HepG2 (cell line): Measurements from ENCODE around the gene A3GALT2. TPM values are rescaled to one million over a fixed set of nuclear protein-coding genes. Genes with fewer than 3 reads are reported as not detected.

ENCODE experiments used
- ATAC-seq: fragments of 200-7000 bp; cut with Tn5 transposase; 3 replicates; pipeline ENCODE4 v1.9.1; 2020; ENCODE audit warnings: mild to moderate bottlenecking, moderate library complexity
- BruUV-seq: library from RNA; stranded (reverse); fragments of 400-500 nt; replicated peaks from 2 replicates; lab custom pipeline; 2021; lab: Mats Ljungman, UMichigan
- CTCF ChIA-PET: fragments of 300-600 bp; formaldehyde crosslinking; extraction: SDS; loops from one replicate; lab custom pipeline; 2021; ENCODE audit warnings: low total read pairs, inconsistent platforms, low intra/inter-chr PET ratio; lab: Yijun Ruan, JAX
- POLR2A ChIA-PET: fragments of 350-600 bp; sonication (Branson Sonifier 250); formaldehyde crosslinking; loops from one replicate; lab custom pipeline; 2020; ENCODE audit warnings: antibody characterized with exemption, inconsistent platforms; lab: Yijun Ruan, JAX
- DNase-seq: peaks from one replicate; pipeline ENCODE4 v3.0.0-alpha.2; 2015; ENCODE audit warnings: low spot score
- FAIRE-seq: peaks from 3 replicates; lab custom pipeline; 2011; peaks lifted over from hg19 to GRCh38; lab: Jason Lieb, UNC
- H2AFZ ChIP-seq: one replicate; pipeline ENCODE4 v1.6.1; 2011; ENCODE audit warnings: low read length, inconsistent platforms
- H3K27ac ChIP-seq: fragments of 300-600 bp; 3 replicates; pipeline ENCODE4 v1.8.0; 2011; ENCODE audit warnings: mixed run types, mild to moderate bottlenecking, mixed read lengths, low read length, inconsistent platforms; ENCODE audit not compliant: insufficient read depth; ENCODE audit errors: extremely low read length
- H3K27me3 ChIP-seq, 2 experiments: fragments of 200-600 bp in 1 of 2; 2 replicates in 1 of 2; 3 replicates in 1 of 2; pipeline versions ENCODE4 v1.6.0 to v1.8.0; 2011; ENCODE audit warnings: low read length in 2 of 2, mild to moderate bottlenecking in 2 of 2, moderate library complexity in 2 of 2, inconsistent platforms in 1 of 2; ENCODE audit not compliant: insufficient read depth in 2 of 2, control insufficient read depth in 1 of 2
- H3K36me3 ChIP-seq, 2 experiments: fragments of 200-600 bp in 1 of 2; replicated peaks in 1 of 2; 2 replicates in 1 of 2; 3 replicates in 1 of 2; pipeline versions ENCODE4 v1.5.1 to v1.8.0; 2011; ENCODE audit warnings: low read length in 2 of 2, inconsistent platforms in 1 of 2; ENCODE audit not compliant: insufficient read depth in 2 of 2, control insufficient read depth in 1 of 2
- H3K4me1 ChIP-seq: 2 replicates; pipeline ENCODE4 v1.5.1; 2012; ENCODE audit warnings: low read length, inconsistent platforms; ENCODE audit not compliant: insufficient read depth
- H3K4me2 ChIP-seq: 2 replicates; pipeline ENCODE4 v1.6.0; 2011; ENCODE audit warnings: low read depth, low read length, inconsistent platforms
- H3K4me3 ChIP-seq, 3 experiments: fragments of 200-600 bp in 1 of 3; sonication (generic), shearing (Covaris generic) in 1 of 3; replicated peaks in 1 of 3; 2 replicates each; pipeline ENCODE4 v1.5.1; 2011 to 2016; ENCODE audit warnings: low read length in 3 of 3, inconsistent platforms in 2 of 3, low read depth in 2 of 3, mild to moderate bottlenecking in 2 of 3, control low read depth in 1 of 3, mixed read lengths in 1 of 3; ENCODE audit not compliant: insufficient read depth in 1 of 3
- H3K79me2 ChIP-seq: one replicate; pipeline ENCODE4 v1.6.1; 2011; ENCODE audit warnings: low read length, inconsistent platforms; ENCODE audit not compliant: insufficient read depth
- H3K9ac ChIP-seq: 2 replicates; pipeline ENCODE4 v1.6.0; 2011; ENCODE audit warnings: mild to moderate bottlenecking, low read depth, low read length, inconsistent platforms; ENCODE audit not compliant: insufficient read depth
- H3K9me3 ChIP-seq: 2 replicates; pipeline ENCODE4 v1.5.1; 2012; ENCODE audit warnings: mild to moderate bottlenecking, low read length
- H4K20me1 ChIP-seq: 2 replicates; pipeline ENCODE4 v1.6.0; 2011; ENCODE audit warnings: inconsistent platforms, mild to moderate bottlenecking, low read length, moderate library complexity; ENCODE audit not compliant: insufficient read depth
- AGO2 ChIP-seq: fragments of 200-400 bp; formaldehyde crosslinking; optimal IDR thresholded peaks from 2 replicates; pipeline ENCODE3; 2017; ENCODE audit warnings: mild to moderate bottlenecking, low read depth, low read length, moderate library complexity
- KDM4B ChIP-seq: sonication (generic); formaldehyde crosslinking; IDR thresholded peaks from 2 replicates; pipeline ENCODE4 v1.4.0; 2020; ENCODE audit warnings: missing genetic modification reagents
- RBM22 ChIP-seq: fragments of 200-400 bp; formaldehyde crosslinking; optimal IDR thresholded peaks from 2 replicates; pipeline ENCODE3; 2017; ENCODE audit warnings: mild to moderate bottlenecking, low read length, moderate library complexity
- TFDP2 ChIP-seq: sonication (generic); formaldehyde crosslinking; IDR thresholded peaks from 2 replicates; pipeline ENCODE4 v1.4.0; 2020; ENCODE audit warnings: missing genetic modification reagents
- ZBTB38 ChIP-seq: sonication (generic); formaldehyde crosslinking; IDR thresholded peaks from 2 replicates; pipeline ENCODE4 v1.5.1; 2020; ENCODE audit warnings: mild to moderate bottlenecking, missing genetic modification reagents
- ZNF326 ChIP-seq: sonication (generic); formaldehyde crosslinking; IDR thresholded peaks from 2 replicates; pipeline ENCODE4 v1.4.0; 2020; ENCODE audit warnings: missing genetic modification reagents, borderline replicate concordance
- WGBS: methylation state at CpG from one replicate; pipeline ENCODE4 v1.1.6; 2017; ENCODE audit warnings: low lambda C conversion rate; 5-methylcytosine and 5-hydroxymethylcytosine counted together
- in situ Hi-C: cut with HindIII; loops from 2 replicates; pipeline ENCODE4 v1.10.0; 2017; ENCODE audit warnings: low pct_unique_long_range_greater_than_20kb; ENCODE audit not compliant: extremely low pct_ligation_motif_present
- intact Hi-C: fragments of 100-400 bp; cut with micrococcal nuclease; formaldehyde crosslinking; loops from one replicate; pipeline ENCODE4 v1.10.0; 2022; ENCODE audit not compliant: unreplicated experiment
- polyA plus RNA-seq, 8 experiments: library from polyadenylated mRNA; depleted of rRNA in 3 of 8; stranded (reverse) in 7 of 8; unstranded in 1 of 8; fragments of >200 nt; fragmentation: Illumina TruSeq in 4 of 8; extraction: Trizol in 4 of 8; gene quantifications; 2 replicates each; pipeline versions ENCODE4 v1.2.1 to v1.2.3, GENCODE V29; 2011 to 2016; ENCODE audit warnings: low read depth in 4 of 8, missing spikeins in 1 of 8, mixed read lengths in 1 of 8; ENCODE audit not compliant: insufficient read depth in 1 of 8
- total RNA-seq, 5 experiments: library from RNA; depleted of rRNA; stranded (reverse); fragments of >200 nt; fragmentation: Illumina TruSeq; extraction: Trizol; gene quantifications; 2 replicates each; pipeline ENCODE4 v1.2.3, GENCODE V29; 2016; ENCODE audit warnings: low read depth in 1 of 5

Gene A3GALT2
- total and polyA plus RNA-seq, 2 of the 13 experiments (the other 11 are each of a cell fraction or from before 2014, with no cell fraction given) = not detected

- Histone ChIP-seq H3K27me3 (no peaks in the 10 kb centered on the region), H3K9me3 (no peaks in the 10 kb centered on the region), H2AFZ (no peak overlapping the region), H3K36me3 (peaks cover 12 to 32% of the 10 kb centered on the region in 2 experiments), H3K79me2 (peaks cover 82% of the 10 kb centered on the region), H3K27ac (no peak overlapping the region), H3K4me1 (peaks cover 89% of the 10 kb centered on the region), H3K4me3 (no peak overlapping the region), H3K4me2 (no peak overlapping the region), H3K9ac (no peak overlapping the region), H4K20me1 (peaks cover 89% of the 10 kb centered on the region)
- ChIA-PET POLR2A (interaction anchor here (1.0 kb wide), 1 partner anchor 11 kb away, joined by 9 read pairs; no protein-coding TSS in a partner anchor), CTCF (no interaction called here)
- no peak for DNase-seq
- no peak for ATAC-seq
- TF ChIP-seq TFDP2 (CRISPR knock-in tag) (no peak), RBM22 (peak; percentile 66), ZBTB38 (CRISPR knock-in tag) (peak; percentile 60), ZNF326 (no peak)
- in situ Hi-C loops = no loop called here
- 87% methylated on average over 9 of the region's 9 CpGs for WGBS
- BruUV-seq = no TSS peak
- no peak for FAIRE-seq
- intact Hi-C loops = no loop called here
These were observed 15.7 kb upstream of the A3GALT2 start for GRCh38 chr1:33336580-33336979.

- Histone ChIP-seq H3K9ac (peak overlapping the region; percentile 37), H3K36me3 (peaks cover 21 to 43% of the 10 kb centered on the region in 2 experiments), H4K20me1 (peaks cover 85% of the 10 kb centered on the region), H3K79me2 (peaks cover 66% of the 10 kb centered on the region), H3K4me1 (peaks cover 74% of the 10 kb centered on the region), H3K4me3 (no peak overlapping the region), H2AFZ (no peak overlapping the region), H3K27ac (peak overlapping the region; percentile 44), H3K9me3 (no peaks in the 10 kb centered on the region), H3K27me3 (no peaks in the 10 kb centered on the region), H3K4me2 (peak overlapping the region; percentile 38)
- DNase-seq (no peak), FAIRE-seq (no peak), ATAC-seq (no peak)
- CTCF ChIA-PET = no interaction called here
- WGBS = 81% methylated on average over 4 of the region's 4 CpGs
- peak; percentile 1 for TF ChIP-seq AGO2
- TF ChIP-seq KDM4B (CRISPR knock-in tag) = no peak
- peak; percentile 78 for TF ChIP-seq RBM22
- no TSS peak for BruUV-seq
- intact Hi-C loops (no loop called here), in situ Hi-C loops (no loop called here)
- POLR2A ChIA-PET = interaction anchor here (1.0 to 1.7 kb wide), 2 partner anchors 12 to 15 kb away, joined by 5 to 7 read pairs; no protein-coding TSS in a partner anchor
These were observed 14.1 kb upstream of the A3GALT2 start for GRCh38 chr1:33335020-33335419.
